Measurements from ENCODE around the gene AIG1. TPM values are rescaled to one million over a fixed set of nuclear protein-coding genes. Genes with fewer than 3 reads are reported as not detected.

Gene AIG1
- total RNA-seq, 1 donor from 2014 or later, result 60.6 TPM

GRCh38 chr6:143160015-143160414 is 99.3 kb downstream of the AIG1 start:
- FAIRE-seq (no peak), DNase-seq (ENCODE audit: low read depth) (no peak)
- TF ChIP-seq CTCF (IDR thresholded peaks at IDR 0.05; ENCODE audit: insufficient read depth, low read length, severe bottlenecking), result no peak
- Histone ChIP-seq H3K36me3 (ENCODE audit: control insufficient read depth, insufficient read depth, low read length) (no peaks in the 10 kb centered on the region), H3K27me3 (ENCODE audit: control insufficient read depth, insufficient read depth, low read length) (no peaks in the 10 kb centered on the region), H3K4me3 (ENCODE audit: low read depth, low read length) (no peak overlapping the region)

GRCh38 chr6:143160439-143161220 is 99.9 kb downstream of the AIG1 start:
- Histone ChIP-seq H3K27me3 (ENCODE audit: control insufficient read depth, insufficient read depth, low read length) (no peaks in the 10 kb centered on the region), H3K4me3 (ENCODE audit: low read depth, low read length) (no peak overlapping the region), H3K36me3 (ENCODE audit: control insufficient read depth, insufficient read depth, low read length) (no peaks in the 10 kb centered on the region)
- no peak for TF ChIP-seq CTCF (IDR thresholded peaks at IDR 0.05; ENCODE audit: insufficient read depth, low read length, severe bottlenecking)
- DNase-seq (ENCODE audit: low read depth) (no peak), FAIRE-seq (no peak)

- Histone ChIP-seq H3K4me3 (ENCODE audit: low read depth, low read length) (no peak overlapping the region), H3K36me3 (ENCODE audit: control insufficient read depth, insufficient read depth, low read length) (no peaks in the 10 kb centered on the region), H3K27me3 (ENCODE audit: control insufficient read depth, insufficient read depth, low read length) (no peaks in the 10 kb centered on the region)
- TF ChIP-seq CTCF (IDR thresholded peaks at IDR 0.05; ENCODE audit: insufficient read depth, low read length, severe bottlenecking), result no peak
- DNase-seq (ENCODE audit: low read depth) (no peak), FAIRE-seq (no peak)
These were observed 102.9 kb downstream of the AIG1 start for GRCh38 chr6:143163621-143164020.

GRCh38 chr6:143164565-143165105 is 103.9 kb downstream of the AIG1 start:
- TF ChIP-seq CTCF (IDR thresholded peaks at IDR 0.05; ENCODE audit: insufficient read depth, low read length, severe bottlenecking), result no peak

GRCh38 chr6:143165315-143165855 is 104.7 kb downstream of the AIG1 start:
- H3K27me3 ChIP-seq (ENCODE audit: control insufficient read depth, insufficient read depth, low read length), result no peaks in the 10 kb centered on the region
- H3K4me3 ChIP-seq (ENCODE audit: low read depth, low read length), result no peak overlapping the region
- TF ChIP-seq CTCF (IDR thresholded peaks at IDR 0.05; ENCODE audit: insufficient read depth, low read length, severe bottlenecking), result no peak
- no peak for DNase-seq (ENCODE audit: low read depth)
- no peak for FAIRE-seq
- H3K36me3 ChIP-seq (ENCODE audit: control insufficient read depth, insufficient read depth, low read length), result no peaks in the 10 kb centered on the region

More at GRCh38 chr6:143164565-143165105, 103.9 kb downstream of the AIG1 start:
- no peak overlapping the region for H3K4me3 ChIP-seq (ENCODE audit: low read depth, low read length)
- H3K27me3 ChIP-seq (ENCODE audit: control insufficient read depth, insufficient read depth, low read length), result no peaks in the 10 kb centered on the region
- peak; percentile 7 for FAIRE-seq
- no peak for DNase-seq (ENCODE audit: low read depth)
- no peaks in the 10 kb centered on the region for H3K36me3 ChIP-seq (ENCODE audit: control insufficient read depth, insufficient read depth, low read length)

Data from bronchial epithelial cell (primary cell).